ENCODE results near the gene POM121C. TPM values are rescaled to one million over a fixed set of nuclear protein-coding genes. Genes with fewer than 3 reads are reported as not detected.
"Not testable (repeated sequence)": the region's sequence is repeated elsewhere in the genome, so short reads cannot be mapped to it uniquely, and the experiment has no call there.

The POM121C gene
- total RNA-seq, 1 donor from 2014 or later = 29.4 TPM

GRCh38 chr7:75393194-75393593, 92.9 kb downstream of the POM121C start:
- not testable (repeated sequence) for DNase-seq (ENCODE audit: low read depth)

DNA sequence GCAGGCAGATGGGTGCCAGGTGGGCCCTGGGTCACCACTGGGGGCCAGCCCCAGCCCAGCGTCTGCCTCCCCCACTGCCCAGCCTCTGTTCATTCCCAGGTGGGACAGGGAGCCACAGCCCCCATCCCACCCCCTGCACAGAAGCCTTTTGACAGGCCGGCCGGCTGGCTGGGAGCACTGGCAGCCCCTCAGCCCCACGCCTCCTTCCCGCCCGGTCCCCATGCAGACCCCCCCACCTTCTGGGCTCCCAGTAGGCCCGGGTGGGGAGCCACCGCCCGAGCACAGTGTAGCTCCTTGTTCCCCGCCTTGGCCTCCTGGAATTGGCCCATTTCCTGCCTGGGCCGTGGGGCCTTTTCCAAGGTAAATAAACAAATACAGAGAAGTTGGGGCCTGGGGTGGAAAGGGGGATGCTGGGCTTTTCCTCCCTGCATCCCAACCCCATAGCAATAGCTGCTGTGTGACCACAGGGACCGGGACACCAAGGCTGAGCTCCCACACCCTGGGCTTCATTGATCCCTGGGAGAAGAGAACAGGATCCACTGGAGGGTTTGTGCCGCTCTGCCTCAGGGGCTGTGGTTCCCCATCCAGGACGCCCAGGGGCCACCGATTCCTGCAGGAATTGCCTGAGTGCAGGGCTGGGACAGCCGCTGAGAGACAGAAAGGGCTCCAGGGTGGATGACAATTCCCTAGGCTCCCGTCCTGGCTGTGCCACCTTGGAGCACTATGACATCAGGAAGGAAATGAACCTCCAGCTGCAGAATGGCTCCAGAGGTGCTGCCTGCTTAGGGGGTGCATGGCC, 111.4 kb downstream of the POM121C start:
- not testable (repeated sequence) for DNase-seq (ENCODE audit: low read depth)

- DNase-seq (ENCODE audit: low read depth) = not testable (repeated sequence)
Measured at GRCh38 chr7:75374144-75374518, 112.0 kb downstream of the POM121C start.

GRCh38 chr7:75367313-75367712, 118.8 kb downstream of the POM121C start:
- not testable (repeated sequence) for DNase-seq (ENCODE audit: low read depth)

Other genes with a start within 250 kb of the POM121C start
- gene TRIM73, start 90.7 kb downstream of the POM121C start, total RNA-seq = 0.35 and 1.2 TPM in 2 replicates
- gene SPDYE5, start 6.0 kb upstream of the POM121C start, total RNA-seq = 0.10 and 0.35 TPM in 2 replicates